A673 (cell line): Measurements from ENCODE around the gene RMND5A. TPM values are rescaled to one million over a fixed set of nuclear protein-coding genes. Genes with fewer than 3 reads are reported as not detected.

Source experiments
- BruUV-seq: library from RNA; stranded (reverse); fragments of 400-500 nt; replicated peaks from 2 replicates; lab custom pipeline; 2021; lab: Mats Ljungman, UMichigan
- CTCF ChIA-PET: fragments of 300-600 bp; sonication (Branson Sonifier 250); formaldehyde crosslinking; loops from one replicate; lab custom pipeline; 2022; ENCODE audit warnings: antibody characterized with exemption; lab: Charles Lee
- POLR2A ChIA-PET: fragments of 300-600 bp; sonication (Branson Sonifier 250); formaldehyde crosslinking; loops from one replicate; lab custom pipeline; 2022; ENCODE audit warnings: antibody characterized with exemption; ENCODE audit not compliant: low non-redundant PET; lab: Charles Lee
- DNase-seq: peaks from one replicate; pipeline ENCODE4 v3.0.0-alpha.2; 2015; ENCODE audit warnings: low spot score
- H3K27ac ChIP-seq: fragments of 200-600 bp; sonication (generic); 2 replicates; pipeline ENCODE4 v1.5.1; 2016; ENCODE audit warnings: mixed run types, low read depth, mild to moderate bottlenecking, mixed read lengths, antibody characterized with exemption, low read length; ENCODE audit not compliant: poor library complexity, severe bottlenecking
- H3K27me3 ChIP-seq: fragments of 200-600 bp; sonication (generic); replicated peaks from 2 replicates; pipeline ENCODE4 v1.6.1; 2017; ENCODE audit warnings: mixed run types, low read depth, mild to moderate bottlenecking, mixed read lengths, antibody characterized with exemption, low read length; ENCODE audit not compliant: insufficient read depth, poor library complexity
- H3K36me3 ChIP-seq: fragments of 200-600 bp; sonication (generic); 2 replicates; pipeline ENCODE4 v1.6.1; 2016; ENCODE audit warnings: mixed run types, mild to moderate bottlenecking, mixed read lengths, antibody characterized with exemption, low read length; ENCODE audit not compliant: insufficient read depth, poor library complexity, severe bottlenecking
- H3K4me1 ChIP-seq: fragments of 200-600 bp; sonication (generic); 2 replicates; pipeline ENCODE4 v1.6.1; 2017; ENCODE audit warnings: mixed run types, mild to moderate bottlenecking, mixed read lengths, antibody characterized with exemption, low read length; ENCODE audit not compliant: insufficient read depth, poor library complexity, severe bottlenecking
- H3K4me3 ChIP-seq: fragments of 200-600 bp; sonication (generic); 2 replicates; pipeline ENCODE4 v1.5.1; 2016; ENCODE audit warnings: low read depth, mixed run types, mild to moderate bottlenecking, mixed read lengths, low read length; ENCODE audit not compliant: poor library complexity, severe bottlenecking
- H3K9me3 ChIP-seq: fragments of 200-600 bp; sonication (generic); 2 replicates; pipeline ENCODE4 v1.6.1; 2016; ENCODE audit warnings: mixed run types, low read depth, mild to moderate bottlenecking, mixed read lengths, antibody characterized with exemption, low read length; ENCODE audit not compliant: poor library complexity, severe bottlenecking
- EZH2 ChIP-seq: fragments of 200-600 bp; sonication (generic); IDR thresholded peaks from 2 replicates; pipeline ENCODE4 v1.6.1; 2017; ENCODE audit warnings: borderline replicate concordance, low read depth, mild to moderate bottlenecking, mixed read lengths, antibody characterized with exemption, low read length; ENCODE audit not compliant: poor library complexity, severe bottlenecking
- intact Hi-C: fragments of 100-400 bp; cut with micrococcal nuclease; formaldehyde crosslinking; loops from one replicate; pipeline ENCODE4 v1.10.0; 2022; ENCODE audit not compliant: unreplicated experiment
- total RNA-seq: library from RNA; stranded (reverse); gene quantifications from 2 replicates; pipeline ENCODE4 v1.2.3, GENCODE V29; 2021
- TF ChIP-seq, protein P1 (sequence below): fragments of 300-800, 200-600 bp; sonication (generic); conservative IDR thresholded peaks from 2 replicates; pipeline ENCODE4 v1.5.1; 2017; ENCODE audit warnings: low read depth, mild to moderate bottlenecking, antibody characterized with exemption, low read length, moderate library complexity, mixed read lengths

Gene RMND5A
- total RNA-seq, 1 experiment from 2014 or later, result 38.7 TPM

GRCh38 chr2:86790676-86791572, 70.8 kb downstream of the RMND5A start, which contains the start of gene CD8A:
TSS of gene CD8A (minus strand) at chr2:86790913. CDS start at chr2:86790825, 88 bp downstream.
- no peak within 1 kb of the TSS for H3K27ac ChIP-seq
- H3K4me3 ChIP-seq, result no peak within 1 kb of the TSS
- DNase-seq, result no peak
- peaks cover 80% of the 10 kb centered on the region for H3K27me3 ChIP-seq
- H3K9me3 ChIP-seq, result peaks cover 4% of the 10 kb centered on the region
- POLR2A ChIA-PET, result no interaction called here
- no TSS peak for BruUV-seq
- peaks cover 12% of the 10 kb centered on the region for H3K4me1 ChIP-seq
- no peaks in the 10 kb centered on the region for H3K36me3 ChIP-seq
- intact Hi-C loops, result loop anchor here (10.0 kb wide), 1 partner anchor 276 kb away; no protein-coding TSS in a partner anchor
- TF ChIP-seq EZH2, result peak; percentile 72
- TF ChIP-seq, protein P1, sequence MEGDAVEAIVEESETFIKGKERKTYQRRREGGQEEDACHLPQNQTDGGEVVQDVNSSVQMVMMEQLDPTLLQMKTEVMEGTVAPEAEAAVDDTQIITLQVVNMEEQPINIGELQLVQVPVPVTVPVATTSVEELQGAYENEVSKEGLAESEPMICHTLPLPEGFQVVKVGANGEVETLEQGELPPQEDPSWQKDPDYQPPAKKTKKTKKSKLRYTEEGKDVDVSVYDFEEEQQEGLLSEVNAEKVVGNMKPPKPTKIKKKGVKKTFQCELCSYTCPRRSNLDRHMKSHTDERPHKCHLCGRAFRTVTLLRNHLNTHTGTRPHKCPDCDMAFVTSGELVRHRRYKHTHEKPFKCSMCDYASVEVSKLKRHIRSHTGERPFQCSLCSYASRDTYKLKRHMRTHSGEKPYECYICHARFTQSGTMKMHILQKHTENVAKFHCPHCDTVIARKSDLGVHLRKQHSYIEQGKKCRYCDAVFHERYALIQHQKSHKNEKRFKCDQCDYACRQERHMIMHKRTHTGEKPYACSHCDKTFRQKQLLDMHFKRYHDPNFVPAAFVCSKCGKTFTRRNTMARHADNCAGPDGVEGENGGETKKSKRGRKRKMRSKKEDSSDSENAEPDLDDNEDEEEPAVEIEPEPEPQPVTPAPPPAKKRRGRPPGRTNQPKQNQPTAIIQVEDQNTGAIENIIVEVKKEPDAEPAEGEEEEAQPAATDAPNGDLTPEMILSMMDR, result no peak
- CTCF ChIA-PET, result no interaction called here

- DNase-seq, result no peak
- no peak overlapping the region for H3K4me3 ChIP-seq
- no peaks in the 10 kb centered on the region for H3K36me3 ChIP-seq
- peaks cover 12% of the 10 kb centered on the region for H3K4me1 ChIP-seq
- no peak overlapping the region for H3K27ac ChIP-seq
- intact Hi-C loops, result loop anchor here (10.0 kb wide), 1 partner anchor 277 kb away; no protein-coding TSS in a partner anchor
- TF ChIP-seq EZH2, result no peak
- TF ChIP-seq, protein P1, result no peak
- peaks cover 6% of the 10 kb centered on the region for H3K9me3 ChIP-seq
- ChIA-PET CTCF (no interaction called here), POLR2A (no interaction called here)
- H3K27me3 ChIP-seq, result peaks cover 80% of the 10 kb centered on the region
- no TSS peak for BruUV-seq
Measured at GRCh38 chr2:86791573-86791972, 71.5 kb downstream of the RMND5A start.

DNA sequence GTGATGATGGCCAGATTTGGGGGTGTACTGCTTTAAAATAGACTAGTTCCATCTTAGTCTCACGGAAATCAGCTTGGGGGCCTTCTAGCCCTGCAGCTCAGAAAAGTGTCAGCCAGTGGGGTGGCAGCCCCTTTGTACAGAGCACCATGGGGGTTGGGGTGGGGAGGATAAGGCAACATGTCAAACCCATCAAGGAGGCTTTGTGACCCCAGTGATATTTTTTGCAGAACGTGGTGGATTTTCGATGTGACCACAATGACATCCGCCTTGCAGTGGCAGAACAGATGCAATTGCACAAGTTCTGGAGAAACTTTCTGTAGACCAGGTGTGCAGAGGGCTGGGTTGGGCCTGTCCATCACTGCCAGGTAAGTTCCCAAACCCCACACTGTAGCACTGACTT, 73.7 kb downstream of the RMND5A start:
- Histone ChIP-seq H3K27me3 (peaks cover 63% of the 10 kb centered on the region), H3K27ac (no peak overlapping the region), H3K4me1 (peaks cover 11% of the 10 kb centered on the region), H3K9me3 (peaks cover 6% of the 10 kb centered on the region), H3K4me3 (no peak overlapping the region), H3K36me3 (no peaks in the 10 kb centered on the region)
- ChIA-PET CTCF (no interaction called here), POLR2A (interaction anchor here (0.5 kb wide), 1 partner anchor 212 kb away, joined by 14 read pairs; no protein-coding TSS in a partner anchor)
- TF ChIP-seq EZH2, result no peak
- TF ChIP-seq, protein P1, result no peak
- intact Hi-C loops, result loop anchor here (10.0 kb wide), 1 partner anchor 279 kb away; no protein-coding TSS in a partner anchor
- no TSS peak for BruUV-seq
- DNase-seq, result no peak
